GM20000 (cell line): ENCODE results near the gene GTSE1.
"Not testable (repeated sequence)": the region's sequence is repeated elsewhere in the genome, so short reads cannot be mapped to it uniquely, and the experiment has no call there.

Experiments used
- DNase-seq: peaks from one replicate; pipeline ENCODE4 v3.0.0; 2012; ENCODE audit warnings: low spot score
- TF ChIP-seq, protein P1 (sequence below): IDR thresholded peaks from 2 replicates; pipeline ENCODE4 v1.5.1; 2012; ENCODE audit warnings: mild to moderate bottlenecking, control low read depth; ENCODE audit errors: extremely low read depth, missing control alignments

Gene GTSE1

DNA sequence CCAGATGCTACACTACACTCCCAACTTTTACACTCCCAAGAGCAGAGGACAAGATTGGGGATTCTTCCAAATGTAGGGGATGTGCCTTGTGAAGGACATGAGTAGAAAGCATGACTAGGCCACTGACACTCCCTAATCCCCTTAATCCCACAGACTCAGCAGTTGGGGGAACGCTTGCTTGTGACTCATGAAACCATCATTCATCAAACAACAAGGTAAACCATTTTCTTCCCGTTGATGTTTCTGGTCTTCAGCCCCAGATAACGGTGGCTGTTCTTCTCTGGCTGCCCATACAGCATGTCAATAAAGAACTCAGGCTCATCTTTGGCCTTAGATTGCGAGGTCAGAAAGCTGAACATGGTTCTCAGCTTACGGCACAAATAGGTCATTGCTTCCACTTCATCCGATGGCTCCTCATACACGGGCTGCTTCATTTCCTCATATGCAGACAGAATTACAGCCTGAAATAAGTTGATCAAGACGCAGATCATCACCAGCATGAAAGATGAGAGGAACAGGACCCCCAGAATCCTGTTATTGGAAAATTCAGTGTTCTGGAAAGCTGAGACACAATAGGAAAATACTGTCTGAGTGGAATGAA, 40.2 kb upstream of the GTSE1 start:
- TF ChIP-seq, protein P1, sequence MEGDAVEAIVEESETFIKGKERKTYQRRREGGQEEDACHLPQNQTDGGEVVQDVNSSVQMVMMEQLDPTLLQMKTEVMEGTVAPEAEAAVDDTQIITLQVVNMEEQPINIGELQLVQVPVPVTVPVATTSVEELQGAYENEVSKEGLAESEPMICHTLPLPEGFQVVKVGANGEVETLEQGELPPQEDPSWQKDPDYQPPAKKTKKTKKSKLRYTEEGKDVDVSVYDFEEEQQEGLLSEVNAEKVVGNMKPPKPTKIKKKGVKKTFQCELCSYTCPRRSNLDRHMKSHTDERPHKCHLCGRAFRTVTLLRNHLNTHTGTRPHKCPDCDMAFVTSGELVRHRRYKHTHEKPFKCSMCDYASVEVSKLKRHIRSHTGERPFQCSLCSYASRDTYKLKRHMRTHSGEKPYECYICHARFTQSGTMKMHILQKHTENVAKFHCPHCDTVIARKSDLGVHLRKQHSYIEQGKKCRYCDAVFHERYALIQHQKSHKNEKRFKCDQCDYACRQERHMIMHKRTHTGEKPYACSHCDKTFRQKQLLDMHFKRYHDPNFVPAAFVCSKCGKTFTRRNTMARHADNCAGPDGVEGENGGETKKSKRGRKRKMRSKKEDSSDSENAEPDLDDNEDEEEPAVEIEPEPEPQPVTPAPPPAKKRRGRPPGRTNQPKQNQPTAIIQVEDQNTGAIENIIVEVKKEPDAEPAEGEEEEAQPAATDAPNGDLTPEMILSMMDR = no peak
- DNase-seq = no peak

GRCh38 chr22:46259374-46259773, 37.3 kb upstream of the GTSE1 start:
- TF ChIP-seq, protein P1 = no peak
- DNase-seq = no peak

GRCh38 chr22:46260038-46260437, 36.6 kb upstream of the GTSE1 start:
- no peak for DNase-seq
- TF ChIP-seq, protein P1 = no peak

- TF ChIP-seq, protein P1 = peak; percentile 10
- DNase-seq = peak; percentile 63
Measured at GRCh38 chr22:46262449-46263215, 34.0 kb upstream of the GTSE1 start.

- no peak for DNase-seq
- TF ChIP-seq, protein P1 = no peak
Measured at GRCh38 chr22:46263216-46263590, 33.5 kb upstream of the GTSE1 start, which contains the start of gene PKDREJ. Gene PKDREJ, minus strand, starts transcription at chr22:46263343. Its CDS starts 21 bp downstream, at chr22:46263322.

GRCh38 chr22:46264520-46264919, 32.1 kb upstream of the GTSE1 start:
- DNase-seq = not testable (repeated sequence)

GRCh38 chr22:46265627-46266026, 31.0 kb upstream of the GTSE1 start:
- not testable (repeated sequence) for DNase-seq

- TF ChIP-seq, protein P1 = no peak
- peak; percentile 98 for DNase-seq
Measured at GRCh38 chr22:46267431-46268279, 29.0 kb upstream of the GTSE1 start, which contains the start of gene TTC38. Gene TTC38, plus strand, starts transcription at chr22:46268008. Its CDS starts 32 bp downstream, at chr22:46268040.
